Heart left ventricle (tissue), 16 donors: ENCODE results near the gene DCDC2. TPM values are rescaled to one million over a fixed set of nuclear protein-coding genes. Genes with fewer than 3 reads are reported as not detected.

Experiments
- ATAC-seq, 4 donors: fragments of 200-7000 bp; cut with Tn5 transposase; one replicate each; pipeline ENCODE4 v1.9.1; 2020 to 2022; ENCODE audit warnings: moderate library complexity in 4 of 4, mild to moderate bottlenecking in 3 of 4, moderate number of reproducible peaks in 1 of 4
- DNase-seq, 5 donors: peaks; one replicate each; pipeline ENCODE4 v3.0.0-alpha.2; 2020
- H3K27ac ChIP-seq, 12 donors: fragments of 200-600 bp; sonication (generic) in 4 of 12; one replicate each; pipeline versions ENCODE4 v1.5.0 to v1.8.0; 2016 to 2022; ENCODE audit warnings: mild to moderate bottlenecking in 2 of 12
- H3K27me3 ChIP-seq, 9 donors: fragments of 200-600 bp; sonication (generic) in 2 of 9; one replicate each; pipeline versions ENCODE4 v1.5.1 to v1.8.0; 2016 to 2022; ENCODE audit warnings: mild to moderate bottlenecking in 3 of 9
- H3K36me3 ChIP-seq, 9 donors: fragments of 200-600 bp; sonication (generic) in 2 of 9; one replicate each; pipeline versions ENCODE4 v1.5.0 to v1.8.0; 2018 to 2022; ENCODE audit warnings: mild to moderate bottlenecking in 2 of 9
- H3K4me1 ChIP-seq, 12 donors: fragments of 200-600 bp; sonication (generic) in 4 of 12; one replicate each; pipeline versions ENCODE4 v1.5.0 to v1.8.0; 2016 to 2022; ENCODE audit warnings: mild to moderate bottlenecking in 3 of 12
- H3K4me3 ChIP-seq, 12 donors: fragments of 200-600 bp; sonication (generic) in 4 of 12; one replicate each; pipeline versions ENCODE4 v1.5.0 to v1.8.0; 2017 to 2022; ENCODE audit warnings: mild to moderate bottlenecking in 9 of 12, moderate library complexity in 4 of 12
- H3K9me3 ChIP-seq, 12 donors: fragments of 200-600 bp; sonication (generic) in 4 of 12; one replicate each; pipeline versions ENCODE4 v1.5.0 to v1.8.0; 2016 to 2022; ENCODE audit warnings: mild to moderate bottlenecking in 1 of 12
- POLR2A ChIP-seq, 2 donors: fragments of 450-650 bp; IDR thresholded peaks; one replicate each; pipeline ENCODE4 v1.6.1; 2017; ENCODE audit warnings: antibody characterized with exemption in 2 of 2, mild to moderate bottlenecking in 2 of 2, moderate library complexity in 2 of 2
- WGBS, 4 donors: extraction: QIAGEN DNeasy Blood & Tissue Kit in 2 of 4; methylation state at CpG; one replicate each; pipeline versions ENCODE4 v1.1.5 to v1.1.7; 2013 to 2018; 5-methylcytosine and 5-hydroxymethylcytosine counted together
- intact Hi-C, 10 donors: fragments of 100-400 bp; cut with DNase I; formaldehyde crosslinking; loops; one replicate each; pipeline versions ENCODE4 v1.11.1 to v1.14.2; 2022
- polyA plus RNA-seq, 2 donors: library from polyadenylated mRNA; stranded (reverse); fragments of 200-250 nt; gene quantifications; one replicate each; pipeline ENCODE4 v1.2.3, GENCODE V29; 2013
- total RNA-seq, 9 donors: library from RNA; depleted of rRNA in 2 of 9; stranded (reverse); fragments of >200 nt in 2 of 9; fragmentation: NEBNext Ultra II Directional in 3 of 9; extraction: Animal tissue kit (Norgen Biotek cat#: 25700) in 3 of 9; gene quantifications; one replicate each; pipeline versions ENCODE4 v1.1.0 to v1.2.4, GENCODE V29; 2016 to 2023
- TF ChIP-seq, protein P1 (sequence below), 12 donors: fragments of 200-600 bp; sonication (generic) in 4 of 12; IDR thresholded peaks; one replicate each; pipeline versions ENCODE4 v1.5.0 to v1.8.0; 2018 to 2022; ENCODE audit warnings: antibody characterized with exemption in 12 of 12, mild to moderate bottlenecking in 5 of 12
- donor health status: ischemic (EF 13 %, LVEDD 7.1; RV severe dilation, severe dysfunction).
- donor health status: healthy with polysubstance abuse.
- donor health status: DM: no; HTN: yes; CAD: no.
- donor health status: DM: no; HTN: no; CAD: no.
- donor health status: ischemic (EF 25% LVEDD 6.9; RV normal size, moderate dysfunction).
- donor health status: ischemic (EF 25% LVEDD 5.7; RV mildly dilated, moderate dysfunction).
- donor health status: healthy.
- donor health status: DM: yes; HTN: yes; CAD: no.
- donor health status: ischemic (EF 35%, LVEDD 5.7; RV mildly dilated, moderate dysfunction).
- donor health status: nonischemic (EF 11% LVEDD 7.7; RV severe dilation, severe dysfunction).
- donor health status: DM: yes; HTN: yes; CAD: no.
- donor health status: PGD.
- donor health status: ischemic (EF 29% LVEDD 5.4; RV normal size, mild dysfunction).
- donor health status: nonischemic (EF 23%, LVEDD 6.1; RV moderate dilation, normal function).

Gene DCDC2
- total and polyA plus RNA-seq, 11 donors = 0.05 to 0.16 TPM; not detected in 9

DNA sequence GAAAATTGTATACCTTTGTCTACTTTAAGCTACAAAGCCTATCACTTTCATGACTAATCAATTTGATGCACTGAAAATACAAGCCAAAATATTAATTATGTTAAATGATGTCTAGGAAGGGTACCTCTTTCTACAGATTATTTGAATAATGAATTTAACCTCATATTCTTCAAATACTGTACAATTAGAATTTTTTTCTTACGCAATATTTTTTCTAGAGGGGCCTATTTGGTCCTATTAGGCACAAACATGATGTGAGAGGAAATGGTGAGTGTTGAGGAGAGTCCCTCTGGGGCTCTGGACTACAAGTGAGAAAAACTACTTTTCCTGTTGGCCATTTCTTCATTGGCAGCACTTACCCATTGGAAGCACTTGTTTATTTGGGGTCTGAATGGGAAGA, 5.4 kb downstream of the DCDC2 start:
- peaks cover 0 to 2% (median 0%) of the 10 kb centered on the region in 12 donors for H3K4me1 ChIP-seq
- DNase-seq (no peak), ATAC-seq (no peak)
- H3K27ac ChIP-seq = no peak overlapping the region
- no peak for TF ChIP-seq POLR2A (IDR thresholded peaks at IDR 0.05)
- TF ChIP-seq, protein P1, sequence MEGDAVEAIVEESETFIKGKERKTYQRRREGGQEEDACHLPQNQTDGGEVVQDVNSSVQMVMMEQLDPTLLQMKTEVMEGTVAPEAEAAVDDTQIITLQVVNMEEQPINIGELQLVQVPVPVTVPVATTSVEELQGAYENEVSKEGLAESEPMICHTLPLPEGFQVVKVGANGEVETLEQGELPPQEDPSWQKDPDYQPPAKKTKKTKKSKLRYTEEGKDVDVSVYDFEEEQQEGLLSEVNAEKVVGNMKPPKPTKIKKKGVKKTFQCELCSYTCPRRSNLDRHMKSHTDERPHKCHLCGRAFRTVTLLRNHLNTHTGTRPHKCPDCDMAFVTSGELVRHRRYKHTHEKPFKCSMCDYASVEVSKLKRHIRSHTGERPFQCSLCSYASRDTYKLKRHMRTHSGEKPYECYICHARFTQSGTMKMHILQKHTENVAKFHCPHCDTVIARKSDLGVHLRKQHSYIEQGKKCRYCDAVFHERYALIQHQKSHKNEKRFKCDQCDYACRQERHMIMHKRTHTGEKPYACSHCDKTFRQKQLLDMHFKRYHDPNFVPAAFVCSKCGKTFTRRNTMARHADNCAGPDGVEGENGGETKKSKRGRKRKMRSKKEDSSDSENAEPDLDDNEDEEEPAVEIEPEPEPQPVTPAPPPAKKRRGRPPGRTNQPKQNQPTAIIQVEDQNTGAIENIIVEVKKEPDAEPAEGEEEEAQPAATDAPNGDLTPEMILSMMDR (IDR thresholded peaks at IDR 0.05) = no peak
- 79 to 95% (median 86%) methylated on average over 1 of the region's 1 CpG for whole genome bisulfite sequencing, 4 donors
- H3K9me3 ChIP-seq = no peaks in the 10 kb centered on the region
- peaks cover 0 to 15% (median 5%) of the 10 kb centered on the region in 9 donors for H3K27me3 ChIP-seq
- no peak overlapping the region for H3K4me3 ChIP-seq
- intact Hi-C loops = no loop called here
- no peaks in the 10 kb centered on the region for H3K36me3 ChIP-seq

DNA sequence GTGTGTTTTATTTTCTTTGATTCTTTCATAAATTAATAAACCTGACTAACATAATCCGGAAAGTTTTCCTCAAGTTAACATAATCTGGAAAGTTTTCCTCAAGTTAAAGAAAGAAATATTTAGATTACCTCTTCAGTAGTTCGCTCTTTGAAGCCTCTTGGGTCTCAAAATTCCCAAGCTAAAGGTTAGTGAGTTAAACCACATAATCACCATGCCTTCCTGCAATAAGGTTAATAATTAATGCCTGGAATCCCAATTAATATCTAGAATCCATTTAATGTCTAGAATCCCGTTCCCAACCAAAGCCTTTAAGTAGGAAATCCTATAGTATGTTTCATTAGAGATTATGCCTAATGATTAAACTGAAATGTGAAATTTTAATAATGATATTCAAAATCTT, 12.9 kb downstream of the DCDC2 start:
- TF ChIP-seq, protein P1 (IDR thresholded peaks at IDR 0.05) = no peak
- no peak for TF ChIP-seq POLR2A (IDR thresholded peaks at IDR 0.05)
- H3K9me3 ChIP-seq = no peaks in the 10 kb centered on the region
- peaks cover 0 to 38% (median 16%) of the 10 kb centered on the region in 9 donors for H3K27me3 ChIP-seq
- H3K4me1 ChIP-seq = no peaks in the 10 kb centered on the region
- no peak overlapping the region for H3K4me3 ChIP-seq
- ATAC-seq = no peak
- 70 to 94% (median 85%) methylated on average over 3 of the region's 3 CpGs for WGBS, 4 donors
- intact Hi-C loops = no loop called here
- no peaks in the 10 kb centered on the region for H3K36me3 ChIP-seq
- H3K27ac ChIP-seq = no peak overlapping the region
- DNase-seq = no peak

DNA sequence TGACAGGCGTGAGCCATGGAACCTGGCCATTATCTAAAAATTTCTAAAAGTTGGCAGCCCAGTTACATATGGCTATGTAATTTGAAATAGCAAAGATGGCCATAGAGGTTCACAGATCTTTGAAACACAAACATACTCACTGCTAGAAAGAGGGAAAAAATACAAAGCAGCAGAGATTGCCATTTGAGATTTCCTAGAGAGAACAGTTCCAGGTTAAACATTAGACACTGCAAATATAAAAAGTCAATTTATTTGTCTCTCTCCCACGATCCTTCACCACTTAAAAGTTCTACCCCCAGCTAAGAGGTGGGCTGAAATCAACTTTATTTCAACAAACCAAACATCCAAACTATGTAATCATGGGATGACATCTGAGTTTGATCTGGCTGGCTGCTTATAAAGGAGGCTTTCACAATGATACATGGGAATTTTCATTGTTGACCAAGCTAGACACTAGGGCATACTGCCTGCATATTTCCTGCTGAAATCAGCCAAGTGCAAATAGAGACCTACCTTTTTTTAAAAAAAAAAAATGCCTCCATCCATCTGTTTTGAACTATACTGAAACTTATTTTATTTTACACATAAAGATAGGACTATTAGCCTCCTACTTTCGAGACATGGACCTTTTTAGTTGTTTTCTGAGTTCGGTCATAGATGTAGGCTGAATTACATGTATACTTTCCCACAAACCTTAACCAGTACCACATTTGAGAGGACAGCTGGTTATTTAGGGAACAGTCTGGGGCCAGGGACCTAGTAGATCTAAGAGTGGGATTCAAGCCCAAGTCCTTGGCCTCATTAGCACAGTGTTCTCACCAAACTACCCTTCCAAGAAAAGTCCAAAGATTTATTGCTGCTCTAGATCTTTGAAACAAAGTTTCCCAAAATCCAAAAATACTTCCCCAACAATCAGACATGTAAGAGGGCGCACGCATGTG, 16.6 kb downstream of the DCDC2 start:
- Histone ChIP-seq H3K27me3 (peaks cover 0 to 26% (median 7%) of the 10 kb centered on the region in 9 donors), H3K9me3 (peaks cover 0 to 11% (median 0%) of the 10 kb centered on the region in 12 donors), H3K36me3 (no peaks in the 10 kb centered on the region), H3K4me3 (no peak overlapping the region), H3K4me1 (no peaks in the 10 kb centered on the region), H3K27ac (no peak overlapping the region)
- ATAC-seq (no peak), DNase-seq (no peak)
- TF ChIP-seq POLR2A (IDR thresholded peaks at IDR 0.05) = no peak
- TF ChIP-seq, protein P1 (IDR thresholded peaks at IDR 0.05) = no peak
- WGBS, 4 donors = 83 to 92% (median 88%) methylated on average over 6 of the region's 6 CpGs
- intact Hi-C loops = no loop called here

DNA sequence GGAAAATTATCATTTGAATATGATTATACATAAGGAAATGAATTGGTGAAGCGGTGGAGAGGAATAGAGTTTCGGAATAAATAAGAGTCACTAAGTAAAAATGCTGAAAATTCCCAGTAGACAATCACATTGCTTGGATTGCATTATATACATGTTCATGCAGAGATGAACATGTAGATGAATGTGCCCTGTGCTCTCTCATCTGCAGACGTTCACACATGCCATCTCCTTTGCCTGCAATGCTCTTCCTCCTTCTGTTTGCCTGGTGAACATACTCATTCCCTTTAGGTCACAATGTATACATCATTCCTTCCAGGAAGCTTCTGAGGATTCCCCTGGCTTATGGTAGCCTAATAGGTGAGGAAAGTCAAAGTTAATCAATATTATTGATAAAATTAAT, 17.9 kb downstream of the DCDC2 start:
- no peaks in the 10 kb centered on the region for H3K36me3 ChIP-seq
- ATAC-seq = no peak
- peaks cover 0 to 11% (median 0%) of the 10 kb centered on the region in 12 donors for H3K9me3 ChIP-seq
- H3K4me3 ChIP-seq = no peak overlapping the region
- DNase-seq = no peak
- H3K27me3 ChIP-seq = peaks cover 0 to 18% (median under 1%) of the 10 kb centered on the region in 9 donors
- TF ChIP-seq, protein P1 (IDR thresholded peaks at IDR 0.05) = no peak
- no peak for TF ChIP-seq POLR2A (IDR thresholded peaks at IDR 0.05)
- intact Hi-C loops = no loop called here
- no peak overlapping the region for H3K27ac ChIP-seq
- 62 to 79% (median 70%) methylated on average over 3 of the region's 3 CpGs for WGBS, 4 donors
- H3K4me1 ChIP-seq = no peaks in the 10 kb centered on the region
